HTR-8/SVneo (cell line): ENCODE measurements around the gene TMIE.
"Not testable (repeated sequence)": the region's sequence is repeated elsewhere in the genome, so short reads cannot be mapped to it uniquely, and the experiment has no call there.

Experiments
- DNase-seq: peaks from one replicate; pipeline ENCODE4 v3.0.0; 2011; ENCODE audit warnings: low spot score, mixed read lengths; ENCODE audit not compliant: insufficient read length
- FAIRE-seq: peaks from 2 replicates; lab custom pipeline; 2011; peaks lifted over from hg19 to GRCh38; lab: Jason Lieb, UNC

The TMIE gene

GRCh38 chr3:46748170-46748569, 47.0 kb downstream of the TMIE start:
- DNase-seq (no peak), FAIRE-seq (no peak)

GRCh38 chr3:46749129-46749528, 47.9 kb downstream of the TMIE start:
- DNase-seq (no peak), FAIRE-seq (no peak)

GRCh38 chr3:46750555-46751038, 49.4 kb downstream of the TMIE start:
- DNase-seq: no peak
- no peak for FAIRE-seq

GRCh38 chr3:46753127-46753526, 51.9 kb downstream of the TMIE start:
- DNase-seq: not testable (repeated sequence)

GRCh38 chr3:46755646-46756045, 54.5 kb downstream of the TMIE start:
- no peak for FAIRE-seq

More at GRCh38 chr3:46753127-46753526, 51.9 kb downstream of the TMIE start:
- not testable (repeated sequence) for FAIRE-seq

GRCh38 chr3:46756642-46757041, 55.5 kb downstream of the TMIE start:
- no peak for FAIRE-seq
- no peak for DNase-seq

More at GRCh38 chr3:46755646-46756045, 54.5 kb downstream of the TMIE start:
- DNase-seq: no peak

GRCh38 chr3:46759239-46760167, 58.3 kb downstream of the TMIE start:
- FAIRE-seq: no peak
- DNase-seq: no peak
